Measurements from ENCODE around the gene COLQ.

COLQ gene

GRCh38 chr3:15453991-15454625 is 67.4 kb downstream of the COLQ start:
- DNase-seq: no peak

GRCh38 chr3:15453501-15453900 is 68.0 kb downstream of the COLQ start:
- no peak for DNase-seq

GRCh38 chr3:15452961-15453360 is 68.5 kb downstream of the COLQ start:
- no peak for DNase-seq

- DNase-seq: no peak
Observed at GRCh38 chr3:15452156-15452555, 69.3 kb downstream of the COLQ start.

GRCh38 chr3:15451216-15452113 is 70.0 kb downstream of the COLQ start:
- no peak for DNase-seq

GRCh38 chr3:15450438-15451215 is 70.9 kb downstream of the COLQ start:
- no peak for DNase-seq

GRCh38 chr3:15449489-15450224 is 71.8 kb downstream of the COLQ start:
- no peak for DNase-seq

GRCh38 chr3:15443826-15444524 is 77.5 kb downstream of the COLQ start:
- no peak for DNase-seq

GRCh38 chr3:15440891-15441290 is 80.6 kb downstream of the COLQ start:
- no peak for DNase-seq

GRCh38 chr3:15439476-15439875 is 82.0 kb downstream of the COLQ start:
- no peak for DNase-seq

- DNase-seq: no peak
Observed at GRCh38 chr3:15438983-15439382, 82.5 kb downstream of the COLQ start.

- no peak for DNase-seq
Observed at GRCh38 chr3:15436246-15436645, 85.3 kb downstream of the COLQ start.

- no peak for DNase-seq
Observed at GRCh38 chr3:15434756-15435155, 86.8 kb downstream of the COLQ start.

- DNase-seq: no peak
Observed at GRCh38 chr3:15433531-15433930, 88.0 kb downstream of the COLQ start.

GRCh38 chr3:15431256-15431837 is 90.2 kb downstream of the COLQ start:
- no peak for DNase-seq

GRCh38 chr3:15430624-15431023 is 90.9 kb downstream of the COLQ start:
- no peak for DNase-seq

- DNase-seq: no peak
Observed at GRCh38 chr3:15429080-15429479, 92.4 kb downstream of the COLQ start.

GRCh38 chr3:15428539-15428938 is 93.0 kb downstream of the COLQ start:
- DNase-seq: no peak

- DNase-seq: no peak
Observed at GRCh38 chr3:15427981-15428380, 93.5 kb downstream of the COLQ start.

GRCh38 chr3:15427182-15427880 is 94.2 kb downstream of the COLQ start, which contains the start of the genes EAF1 and METTL6:
Gene EAF1 (plus strand): TSS chr3:15427598. CDS start chr3:15427780, 182 bp downstream.
Gene METTL6 (minus strand): TSS chr3:15427544. CDS start chr3:15426511, 1,033 bp downstream.
- DNase-seq: peak; percentile 43 to 70

GRCh38 chr3:15426579-15427118 is 94.9 kb downstream of the COLQ start:
- DNase-seq: no peak

Measured in NCI-H446 (cell line).